ENCODE data around the gene HBS1L.

Gene HBS1L

DNA sequence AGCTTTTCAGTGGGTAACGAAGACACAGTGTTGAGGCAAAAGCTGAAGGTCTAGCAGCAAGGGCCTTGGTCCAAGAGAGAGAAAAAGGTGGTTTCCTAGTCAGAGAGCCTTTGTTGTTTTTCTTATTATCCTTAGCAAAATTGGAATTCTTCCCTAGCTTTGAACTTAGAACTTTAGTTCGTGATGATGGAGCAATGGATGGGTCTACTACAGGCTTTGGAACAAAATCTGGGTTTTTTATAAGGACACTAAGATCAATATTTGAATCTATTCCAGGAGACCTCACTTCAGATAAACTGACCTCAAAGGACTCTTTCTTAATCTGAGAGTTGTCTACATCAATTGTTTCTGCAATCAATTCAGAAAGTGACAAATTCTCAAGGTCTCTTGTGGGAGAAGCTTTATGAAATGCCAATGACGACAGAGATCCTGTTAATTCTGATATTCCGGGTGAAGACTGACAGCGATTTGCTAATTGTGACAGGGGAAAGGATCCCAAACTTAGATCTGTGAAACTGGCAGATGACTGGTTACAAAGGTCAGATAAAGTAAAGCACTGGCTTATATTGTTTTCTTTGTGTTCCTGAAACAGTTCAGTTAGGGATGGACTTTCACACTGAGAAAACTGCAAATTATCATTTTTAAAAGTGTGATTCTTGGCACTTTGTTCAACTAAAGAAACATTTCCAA, 17.7 kb downstream of the HBS1L start:
- Histone ChIP-seq H3K4me2 (ENCODE audit: low read length) (no peak overlapping the region), H3K9ac (ENCODE audit: low read depth, low read length) (no peak overlapping the region), H3K27me3 (ENCODE audit: control insufficient read depth, insufficient read depth, low read length) (no peaks in the 10 kb centered on the region), H3K4me3 (ENCODE audit: low read length) (no peak overlapping the region), H3K9me3 (replicated peaks; ENCODE audit: low read length) (no peaks in the 10 kb centered on the region), H3K4me1 (ENCODE audit: control insufficient read depth, insufficient read depth, low read length) (no peaks in the 10 kb centered on the region), H3K36me3 (ENCODE audit: insufficient read depth, low read length) (peaks cover 25% of the 10 kb centered on the region)

DNA sequence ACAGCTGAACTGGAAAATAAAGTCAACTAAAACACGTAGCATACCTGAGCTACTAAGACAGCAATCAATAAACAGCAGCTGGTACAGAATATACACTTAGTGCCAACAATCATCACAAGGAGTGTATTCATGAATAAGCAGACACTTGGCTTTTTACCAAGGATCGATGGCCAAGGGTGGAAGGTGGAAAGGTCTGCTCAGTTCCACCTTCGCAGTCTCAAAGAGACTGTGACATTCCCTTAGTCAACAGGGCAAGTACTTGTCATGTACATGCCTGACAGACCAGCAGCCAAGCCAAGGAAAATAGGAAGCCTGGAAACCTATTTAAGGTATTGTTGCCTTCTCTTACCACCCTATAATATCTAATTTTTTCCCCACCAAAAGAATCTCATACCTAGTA, 21.4 kb downstream of the HBS1L start:
- no peak overlapping the region for H3K4me2 ChIP-seq (ENCODE audit: low read length)
- H3K9ac ChIP-seq (ENCODE audit: low read depth, low read length): no peak overlapping the region
- H3K27me3 ChIP-seq (ENCODE audit: control insufficient read depth, insufficient read depth, low read length): no peaks in the 10 kb centered on the region
- no peak overlapping the region for H3K4me3 ChIP-seq (ENCODE audit: low read length)
- no peaks in the 10 kb centered on the region for H3K4me1 ChIP-seq (ENCODE audit: control insufficient read depth, insufficient read depth, low read length)
- H3K9me3 ChIP-seq (replicated peaks; ENCODE audit: low read length): no peaks in the 10 kb centered on the region
- H3K36me3 ChIP-seq (ENCODE audit: insufficient read depth, low read length): peaks cover 29% of the 10 kb centered on the region

DNA sequence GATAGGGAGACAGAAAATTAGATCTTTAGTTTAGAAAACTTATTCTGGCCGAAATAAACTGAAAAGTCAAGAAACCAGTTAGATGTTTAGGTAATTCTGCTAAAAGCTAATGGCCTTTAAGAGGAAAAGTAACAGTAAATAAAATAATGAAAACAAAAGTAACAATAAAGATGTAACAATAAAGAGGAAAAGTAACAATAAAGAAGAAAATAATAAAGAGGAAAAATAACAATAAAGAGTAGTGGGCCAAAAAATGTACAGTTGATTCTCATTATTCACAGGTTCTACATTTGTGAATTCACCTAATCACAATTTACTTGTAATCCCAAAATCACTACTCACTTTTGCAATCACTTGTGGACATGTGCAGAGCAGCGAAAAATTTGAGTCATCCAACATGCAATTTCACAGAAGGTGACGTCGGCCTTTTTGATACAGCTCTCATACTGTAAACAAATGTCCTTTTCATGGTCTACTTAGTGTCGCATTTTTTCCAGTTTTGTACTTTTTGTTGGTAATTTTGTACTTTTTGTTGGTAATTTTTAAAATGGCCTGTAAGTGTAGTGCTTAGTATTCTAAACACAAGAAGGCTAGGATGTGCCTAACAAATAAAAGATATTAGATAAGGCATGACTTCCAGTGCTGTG, 24.0 kb downstream of the HBS1L start:
- H3K4me1 ChIP-seq (ENCODE audit: control insufficient read depth, insufficient read depth, low read length): no peaks in the 10 kb centered on the region
- H3K9me3 ChIP-seq (replicated peaks; ENCODE audit: low read length): no peaks in the 10 kb centered on the region
- H3K4me3 ChIP-seq (ENCODE audit: low read length): no peak overlapping the region
- H3K27me3 ChIP-seq (ENCODE audit: control insufficient read depth, insufficient read depth, low read length): no peaks in the 10 kb centered on the region
- H3K9ac ChIP-seq (ENCODE audit: low read depth, low read length): no peak overlapping the region
- no peak overlapping the region for H3K4me2 ChIP-seq (ENCODE audit: low read length)
- peaks cover 11% of the 10 kb centered on the region for H3K36me3 ChIP-seq (ENCODE audit: insufficient read depth, low read length)

DNA sequence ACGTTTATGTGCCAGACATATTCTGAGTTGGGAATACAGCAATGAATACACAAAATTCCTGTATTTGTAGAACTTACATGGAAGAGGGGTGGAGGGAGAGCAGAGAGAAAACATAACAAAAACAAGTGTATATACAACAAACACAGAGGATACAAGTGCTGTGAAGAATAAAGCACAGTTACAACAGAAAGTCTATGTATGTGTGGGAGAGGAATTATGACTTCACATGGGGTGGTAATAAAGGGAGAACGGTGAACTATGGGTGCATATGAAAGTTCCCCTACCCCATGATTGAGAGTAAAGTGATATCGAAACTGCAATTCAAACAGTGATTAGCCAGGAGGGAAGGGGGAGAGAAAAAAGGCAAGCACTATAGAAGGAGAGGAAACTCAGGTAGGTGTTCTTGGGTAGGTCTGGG, 24.6 kb downstream of the HBS1L start:
- H3K4me3 ChIP-seq (ENCODE audit: low read length): no peak overlapping the region

DNA sequence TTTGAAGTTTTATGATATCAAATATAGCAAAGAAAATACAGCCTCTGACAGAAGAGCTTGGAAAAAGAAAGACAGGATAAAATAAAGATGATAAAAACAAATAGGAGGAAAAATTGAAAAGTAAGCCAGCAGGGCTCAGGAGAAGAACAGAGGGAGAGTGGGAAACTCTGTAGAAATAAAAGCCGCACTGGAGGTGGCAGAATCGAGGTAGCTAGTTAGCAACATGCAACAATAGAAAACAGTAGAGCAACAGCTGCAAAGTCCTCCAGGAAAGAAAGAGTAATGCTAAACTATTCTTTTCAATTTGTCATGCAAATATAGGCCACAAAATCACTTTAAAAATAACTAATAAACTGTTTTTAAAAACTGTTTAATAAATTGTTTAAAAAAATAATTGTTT, 28.8 kb downstream of the HBS1L start:
- H3K4me2 ChIP-seq (ENCODE audit: low read length): no peak overlapping the region
- no peaks in the 10 kb centered on the region for H3K4me1 ChIP-seq (ENCODE audit: control insufficient read depth, insufficient read depth, low read length)
- H3K36me3 ChIP-seq (ENCODE audit: insufficient read depth, low read length): peaks cover 7% of the 10 kb centered on the region
- no peak overlapping the region for H3K9ac ChIP-seq (ENCODE audit: low read depth, low read length)
- no peak overlapping the region for H3K4me3 ChIP-seq (ENCODE audit: low read length)
- H3K27me3 ChIP-seq (ENCODE audit: control insufficient read depth, insufficient read depth, low read length): no peaks in the 10 kb centered on the region
- no peaks in the 10 kb centered on the region for H3K9me3 ChIP-seq (replicated peaks; ENCODE audit: low read length)

More for the DNA sequence above, 24.6 kb downstream of the HBS1L start:
- H3K9ac ChIP-seq (ENCODE audit: low read depth, low read length): no peak overlapping the region
- no peaks in the 10 kb centered on the region for H3K9me3 ChIP-seq (replicated peaks; ENCODE audit: low read length)
- no peaks in the 10 kb centered on the region for H3K27me3 ChIP-seq (ENCODE audit: control insufficient read depth, insufficient read depth, low read length)
- no peaks in the 10 kb centered on the region for H3K4me1 ChIP-seq (ENCODE audit: control insufficient read depth, insufficient read depth, low read length)
- peaks cover 11% of the 10 kb centered on the region for H3K36me3 ChIP-seq (ENCODE audit: insufficient read depth, low read length)
- no peak overlapping the region for H3K4me2 ChIP-seq (ENCODE audit: low read length)

DNA sequence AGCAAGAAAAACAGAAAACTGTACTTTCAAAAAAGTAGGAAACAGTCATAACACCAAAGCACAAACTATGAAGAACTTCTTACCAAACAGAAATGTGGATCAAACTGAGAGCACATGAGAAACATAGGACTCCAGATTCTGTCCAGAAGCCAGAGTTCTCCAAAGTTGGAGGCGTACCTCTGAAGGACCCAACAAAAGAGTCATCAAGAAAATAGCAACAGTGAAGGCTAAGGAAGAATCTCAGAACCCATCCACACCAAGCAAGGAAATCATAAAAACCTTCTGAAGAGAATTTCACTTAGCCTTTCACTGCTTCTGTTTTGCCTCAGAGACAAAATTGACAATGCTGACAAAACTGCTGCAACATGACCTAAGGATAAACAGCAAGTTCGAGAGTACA, 29.4 kb downstream of the HBS1L start:
- Histone ChIP-seq H3K9ac (ENCODE audit: low read depth, low read length) (no peak overlapping the region), H3K4me1 (ENCODE audit: control insufficient read depth, insufficient read depth, low read length) (no peaks in the 10 kb centered on the region), H3K4me3 (ENCODE audit: low read length) (no peak overlapping the region), H3K27me3 (ENCODE audit: control insufficient read depth, insufficient read depth, low read length) (no peaks in the 10 kb centered on the region), H3K36me3 (ENCODE audit: insufficient read depth, low read length) (peaks cover 4% of the 10 kb centered on the region), H3K9me3 (replicated peaks; ENCODE audit: low read length) (no peaks in the 10 kb centered on the region), H3K4me2 (ENCODE audit: low read length) (no peak overlapping the region)

DNA sequence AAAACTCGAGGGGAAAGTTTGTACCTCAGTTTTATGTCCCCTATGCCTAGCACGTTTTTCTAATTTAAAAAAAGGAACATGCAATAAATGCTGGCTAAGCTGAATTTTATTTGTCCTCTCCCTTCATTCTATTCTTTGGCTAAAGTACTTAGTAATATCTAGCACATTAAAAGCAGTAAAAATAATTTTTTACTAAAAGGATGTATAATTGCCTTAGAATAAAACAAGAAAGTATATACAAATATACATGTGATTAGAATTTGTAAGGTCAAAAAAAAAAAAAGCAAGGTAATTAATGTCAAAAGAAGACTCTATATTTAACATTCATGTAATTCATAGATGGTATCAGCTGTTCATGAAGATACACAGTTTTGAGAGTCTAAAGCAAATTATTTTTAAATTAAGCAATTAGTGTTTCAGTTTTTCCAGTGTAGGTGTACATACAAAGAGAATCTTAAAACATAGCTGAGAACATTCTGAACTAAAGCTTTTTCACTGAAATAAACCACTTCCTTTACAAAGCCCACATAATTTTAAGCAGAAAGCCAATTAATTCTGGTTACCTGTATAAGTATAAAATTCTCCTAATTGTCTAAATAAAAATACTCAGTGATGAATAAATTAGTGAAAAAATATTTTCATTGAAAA, 32.4 kb downstream of the HBS1L start:
- no peak overlapping the region for H3K4me2 ChIP-seq (ENCODE audit: low read length)
- no peaks in the 10 kb centered on the region for H3K9me3 ChIP-seq (replicated peaks; ENCODE audit: low read length)
- H3K4me1 ChIP-seq (ENCODE audit: control insufficient read depth, insufficient read depth, low read length): no peaks in the 10 kb centered on the region
- H3K9ac ChIP-seq (ENCODE audit: low read depth, low read length): no peak overlapping the region
- no peak overlapping the region for H3K4me3 ChIP-seq (ENCODE audit: low read length)
- H3K27me3 ChIP-seq (ENCODE audit: control insufficient read depth, insufficient read depth, low read length): no peaks in the 10 kb centered on the region
- no peaks in the 10 kb centered on the region for H3K36me3 ChIP-seq (ENCODE audit: insufficient read depth, low read length)

DNA sequence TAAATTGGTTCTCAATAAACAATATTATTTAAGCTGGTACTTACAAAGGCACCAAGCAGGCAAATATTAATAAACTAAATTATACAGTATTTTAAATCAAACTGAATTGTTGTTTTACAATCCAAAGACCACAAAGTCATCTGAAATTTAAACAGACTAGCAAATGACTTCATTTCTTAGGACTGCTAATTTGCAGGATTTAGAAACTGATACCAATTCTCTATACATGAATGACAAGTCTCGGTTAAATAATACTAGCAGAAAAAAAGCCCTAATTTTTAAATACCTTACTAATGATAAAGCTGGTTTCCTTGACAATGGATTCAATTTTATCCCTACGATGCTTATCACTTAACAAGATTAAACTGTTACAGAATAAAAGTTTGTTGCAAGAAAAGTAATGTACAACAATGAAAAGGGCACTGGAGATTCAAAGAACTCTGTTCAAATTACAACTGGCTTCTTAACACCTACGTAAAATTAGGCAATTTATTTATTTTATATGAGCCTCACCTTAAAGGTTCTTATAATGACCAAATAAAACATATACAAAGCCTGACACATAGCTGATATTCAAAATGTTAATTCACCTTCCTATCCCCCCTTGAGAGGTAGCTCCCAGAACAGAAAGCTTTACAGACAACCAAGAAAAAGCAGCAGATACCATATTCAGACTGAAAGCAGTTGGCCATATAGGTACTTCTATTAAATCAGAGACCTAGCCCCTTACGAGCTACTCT, 33.1 kb downstream of the HBS1L start:
- Histone ChIP-seq H3K4me1 (ENCODE audit: control insufficient read depth, insufficient read depth, low read length) (no peaks in the 10 kb centered on the region), H3K27me3 (ENCODE audit: control insufficient read depth, insufficient read depth, low read length) (no peaks in the 10 kb centered on the region), H3K36me3 (ENCODE audit: insufficient read depth, low read length) (no peaks in the 10 kb centered on the region), H3K4me3 (ENCODE audit: low read length) (no peak overlapping the region), H3K9me3 (replicated peaks; ENCODE audit: low read length) (no peaks in the 10 kb centered on the region), H3K9ac (ENCODE audit: low read depth, low read length) (no peak overlapping the region), H3K4me2 (ENCODE audit: low read length) (no peak overlapping the region)

DNA sequence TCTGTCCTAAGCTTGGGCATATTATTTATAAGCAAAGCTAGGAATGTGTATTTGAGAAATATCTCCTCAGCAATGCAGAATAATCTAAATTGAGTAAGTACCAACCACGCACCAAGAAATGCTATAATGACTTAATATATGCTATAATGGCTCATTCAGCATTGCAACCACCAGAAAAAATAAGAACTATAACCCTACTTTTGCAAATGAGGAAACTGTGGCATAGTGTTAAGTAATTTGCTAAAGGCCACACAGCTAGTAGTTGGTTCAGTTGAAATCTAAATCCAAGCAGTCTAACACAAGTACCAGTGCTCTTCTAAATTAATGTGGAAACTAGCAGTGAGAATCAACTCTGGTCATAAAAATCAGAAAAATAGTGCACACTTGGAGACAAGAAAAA, 35.7 kb downstream of the HBS1L start:
- H3K4me2 ChIP-seq (ENCODE audit: low read length): no peak overlapping the region
- H3K36me3 ChIP-seq (ENCODE audit: insufficient read depth, low read length): peaks cover 3% of the 10 kb centered on the region
- H3K27me3 ChIP-seq (ENCODE audit: control insufficient read depth, insufficient read depth, low read length): no peaks in the 10 kb centered on the region
- no peaks in the 10 kb centered on the region for H3K9me3 ChIP-seq (replicated peaks; ENCODE audit: low read length)
- H3K4me3 ChIP-seq (ENCODE audit: low read length): no peak overlapping the region
- no peak overlapping the region for H3K9ac ChIP-seq (ENCODE audit: low read depth, low read length)
- peaks cover 7% of the 10 kb centered on the region for H3K4me1 ChIP-seq (ENCODE audit: control insufficient read depth, insufficient read depth, low read length)

DNA sequence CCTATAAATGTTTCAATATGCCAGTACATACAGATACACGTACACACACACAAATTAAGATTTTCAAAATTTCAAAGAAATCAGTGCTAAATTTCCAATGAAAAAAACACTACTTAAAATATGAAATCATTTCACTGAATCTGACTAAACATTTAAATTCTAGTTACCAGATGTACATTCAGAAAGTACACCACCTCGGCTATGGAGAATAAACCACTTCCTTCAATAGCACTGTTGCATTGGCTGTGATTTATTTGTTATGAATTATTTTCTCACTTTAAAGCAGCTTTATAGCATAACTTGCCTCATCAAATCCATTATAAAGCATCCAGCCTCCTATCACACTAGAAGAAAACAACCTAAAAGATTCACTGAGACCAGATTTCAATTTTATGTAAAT, 36.6 kb downstream of the HBS1L start:
- Histone ChIP-seq H3K9me3 (replicated peaks; ENCODE audit: low read length) (no peaks in the 10 kb centered on the region), H3K9ac (ENCODE audit: low read depth, low read length) (no peak overlapping the region), H3K4me2 (ENCODE audit: low read length) (no peak overlapping the region), H3K4me3 (ENCODE audit: low read length) (no peak overlapping the region), H3K4me1 (ENCODE audit: control insufficient read depth, insufficient read depth, low read length) (peaks cover 13% of the 10 kb centered on the region), H3K36me3 (ENCODE audit: insufficient read depth, low read length) (peaks cover 3% of the 10 kb centered on the region), H3K27me3 (ENCODE audit: control insufficient read depth, insufficient read depth, low read length) (no peaks in the 10 kb centered on the region)

DNA sequence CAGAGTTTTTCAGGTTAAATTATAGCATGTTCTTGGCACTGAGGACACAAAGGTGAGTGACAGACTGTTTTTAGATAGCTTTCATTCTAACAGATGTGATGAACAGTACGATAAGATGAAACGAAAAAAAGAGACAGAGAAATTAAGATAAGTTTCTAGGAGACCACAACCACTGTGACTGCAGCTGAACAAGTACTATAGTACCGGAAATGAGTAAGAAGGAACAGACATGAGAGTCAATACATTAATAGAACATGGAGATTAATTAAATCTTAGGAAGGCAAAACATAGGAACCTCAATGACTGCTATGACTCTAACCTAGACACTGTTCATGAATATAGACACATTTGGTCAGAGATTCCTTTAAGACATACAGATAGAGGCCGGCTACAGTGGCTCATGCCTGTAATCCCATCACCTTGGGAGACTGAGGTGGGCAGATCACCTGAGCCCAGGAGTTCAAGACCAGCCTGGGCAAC, 40.2 kb downstream of the HBS1L start:
- peaks cover 3% of the 10 kb centered on the region for H3K36me3 ChIP-seq (ENCODE audit: insufficient read depth, low read length)
- peaks cover 19% of the 10 kb centered on the region for H3K4me1 ChIP-seq (ENCODE audit: control insufficient read depth, insufficient read depth, low read length)
- H3K4me2 ChIP-seq (ENCODE audit: low read length): no peak overlapping the region
- no peak overlapping the region for H3K9ac ChIP-seq (ENCODE audit: low read depth, low read length)
- no peaks in the 10 kb centered on the region for H3K9me3 ChIP-seq (replicated peaks; ENCODE audit: low read length)
- no peak overlapping the region for H3K4me3 ChIP-seq (ENCODE audit: low read length)
- H3K27me3 ChIP-seq (ENCODE audit: control insufficient read depth, insufficient read depth, low read length): no peaks in the 10 kb centered on the region
